SHP77 treated with DMSO at 0.1 percent for 48 hours (cell line): ENCODE results near the gene MRPL30.
"Not testable (repeated sequence)": the region's sequence is repeated elsewhere in the genome, so short reads cannot be mapped to it uniquely, and the experiment has no call there.

ENCODE experiments used
- DNase-seq: peaks from one replicate; lab custom pipeline; 2025; lab: John Stamatoyannopoulos, UW

MRPL30 gene

DNA sequence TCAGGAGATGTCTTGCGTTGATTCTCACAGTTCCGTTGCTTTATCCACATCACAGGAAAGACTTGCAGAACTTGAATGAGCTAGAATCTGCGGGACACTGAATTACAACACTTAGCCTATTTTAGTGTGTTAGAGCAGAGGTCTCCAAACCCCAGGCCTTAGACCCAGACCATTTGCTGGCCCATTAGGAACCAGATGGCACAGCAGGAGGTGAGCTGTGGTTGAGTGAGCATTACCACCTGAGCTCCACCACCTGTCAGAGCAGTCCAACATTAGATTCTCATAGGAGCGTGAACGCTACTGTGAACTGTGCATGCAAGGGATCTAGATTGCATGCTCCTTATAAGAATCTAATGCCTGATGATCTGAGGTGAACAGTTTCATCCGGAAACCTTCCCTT is 3.8 kb downstream of the MRPL30 start:
- DNase-seq = no peak

DNA sequence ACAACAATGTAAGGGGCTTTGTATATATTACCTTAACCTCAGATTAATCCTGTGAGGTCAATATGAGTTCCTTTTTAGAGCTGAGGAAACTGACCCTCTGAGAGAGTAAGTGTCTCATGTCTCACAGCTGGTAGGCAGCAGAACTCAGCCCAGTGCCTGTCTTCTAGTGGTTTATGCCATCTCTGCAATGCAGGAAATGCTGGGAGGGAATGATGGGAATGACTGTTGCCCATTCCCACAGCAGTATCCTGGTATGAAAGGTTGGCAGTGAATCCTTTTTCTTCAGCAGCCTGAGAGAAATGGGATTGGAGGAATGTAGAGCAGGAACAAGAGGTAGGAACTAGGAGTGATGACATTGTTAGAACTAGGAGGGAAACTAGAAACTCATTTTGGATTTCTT is 6.0 kb downstream of the MRPL30 start:
- DNase-seq = no peak

DNA sequence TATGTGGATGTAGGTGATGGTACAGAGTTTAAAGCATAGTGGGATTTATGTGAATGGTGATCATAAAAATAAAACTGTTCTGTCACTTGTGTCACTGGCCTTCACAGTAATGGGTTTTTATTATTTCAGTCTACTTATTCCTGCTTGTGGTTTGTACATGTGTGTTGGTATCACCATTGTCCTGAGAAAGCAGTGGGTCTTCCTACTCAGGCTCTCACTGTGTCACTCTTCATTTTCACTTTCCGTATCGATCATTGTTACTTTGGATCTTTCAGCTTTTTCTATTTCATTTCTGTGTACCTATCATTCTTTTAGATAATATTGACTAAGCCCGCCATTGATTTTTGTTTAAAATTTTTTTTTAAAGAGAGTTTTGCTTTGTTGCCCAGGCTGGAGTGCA is 7.4 kb downstream of the MRPL30 start:
- no peak for DNase-seq

DNA sequence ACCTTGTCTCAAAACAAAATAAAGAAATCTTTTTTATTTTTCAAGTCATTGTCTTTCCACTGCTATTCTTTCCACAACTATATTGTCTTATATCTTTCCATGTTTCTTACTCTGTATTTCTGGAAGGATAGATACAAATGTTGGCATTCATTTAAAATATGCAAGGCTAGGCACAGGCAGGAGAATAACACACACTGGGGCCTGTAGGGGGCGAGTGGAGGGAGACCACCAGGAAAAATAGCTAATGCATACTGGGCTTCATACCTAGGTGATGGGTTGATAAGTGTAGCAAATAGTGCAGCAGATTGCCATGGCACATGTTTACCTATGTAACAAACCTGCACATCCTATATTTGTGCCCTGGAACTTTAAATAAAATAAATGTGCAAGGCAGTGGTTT is 9.6 kb downstream of the MRPL30 start:
- DNase-seq = no peak

DNA sequence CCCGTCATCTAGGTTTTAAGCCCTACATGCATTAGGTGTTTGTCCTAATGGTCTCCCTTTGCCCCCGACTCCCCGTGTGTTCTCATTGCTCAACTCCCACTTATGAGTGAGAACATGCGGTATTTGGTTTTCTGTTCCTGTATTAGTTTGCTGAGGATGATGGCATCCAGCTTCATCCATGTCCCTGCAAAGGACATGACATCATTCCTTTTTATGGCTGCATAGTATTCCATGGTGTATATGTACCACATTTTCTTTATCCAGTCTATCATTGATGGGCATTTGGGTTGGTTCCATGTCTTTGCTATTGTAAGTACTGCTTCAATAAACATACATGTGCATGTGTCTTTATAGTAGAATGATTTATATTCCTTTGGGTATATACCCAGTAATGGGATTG is 11.4 kb downstream of the MRPL30 start:
- not testable (repeated sequence) for DNase-seq

DNA sequence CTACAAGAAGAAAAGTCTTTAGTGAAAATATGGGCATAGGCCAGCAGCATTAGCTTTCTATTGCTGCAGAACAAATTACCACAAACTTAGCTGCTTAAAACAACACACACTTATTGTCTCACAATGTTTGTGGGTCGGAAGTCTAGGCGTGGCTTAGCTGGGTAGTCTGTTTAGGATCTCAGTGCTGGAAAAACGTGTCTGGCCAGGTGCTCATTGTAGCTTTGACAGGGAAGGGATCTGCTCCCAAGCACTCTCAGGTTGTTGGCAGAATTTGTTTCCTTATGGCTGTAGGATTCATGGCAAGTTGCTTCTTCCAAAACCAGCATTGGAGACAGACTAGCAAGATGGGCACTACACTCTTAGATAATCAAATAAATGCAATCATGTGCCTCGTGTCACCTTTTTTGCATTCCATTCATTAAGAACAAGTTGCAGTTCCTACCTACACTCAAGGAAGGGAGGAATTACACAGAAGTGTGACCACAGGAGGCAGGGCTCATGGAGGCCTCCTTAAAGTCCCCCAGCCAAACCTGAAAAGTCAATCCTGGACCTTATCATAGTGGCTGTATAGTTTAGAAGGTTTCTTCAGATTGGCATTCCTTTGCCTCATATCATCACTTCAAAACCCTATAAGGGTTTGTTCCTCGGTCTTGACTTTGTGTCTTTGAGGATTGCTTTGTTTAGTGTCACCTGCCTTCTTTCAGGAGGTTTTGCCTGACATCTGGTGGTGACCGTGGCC is 17.3 kb downstream of the MRPL30 start:
- no peak for DNase-seq

DNA sequence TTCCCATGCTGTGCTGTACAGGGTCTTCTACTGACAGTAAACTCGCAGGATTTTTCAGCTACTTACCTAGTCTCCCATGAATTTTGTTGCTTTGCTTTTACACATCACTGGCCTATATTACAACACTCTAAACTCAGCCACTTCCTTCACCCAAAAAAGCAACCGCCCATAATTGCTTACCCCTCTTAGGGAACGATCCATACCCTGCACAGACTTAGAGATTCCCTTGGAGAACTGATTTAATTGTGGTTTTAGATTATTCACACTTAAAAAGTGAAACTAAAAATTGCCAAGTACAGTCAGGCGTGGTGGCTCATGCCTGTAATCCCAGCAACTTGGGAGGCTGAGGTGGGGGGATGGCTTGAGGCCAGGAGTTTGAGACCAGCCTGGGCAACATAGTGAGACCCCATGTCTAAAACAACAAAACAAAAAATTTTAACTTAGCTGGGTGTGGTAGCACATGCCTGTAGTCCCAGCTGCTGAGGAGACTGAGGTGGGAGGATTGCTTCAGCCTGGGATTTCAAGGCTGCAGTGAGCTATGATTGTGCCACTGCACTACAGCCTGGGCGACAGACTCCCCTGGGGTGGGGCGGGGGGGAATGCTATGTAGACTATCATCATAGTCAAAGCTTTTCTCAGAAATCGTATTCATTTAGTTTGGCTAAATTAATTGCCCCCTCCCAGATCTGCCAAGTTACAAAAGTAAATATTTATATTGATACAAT is 19.3 kb downstream of the MRPL30 start:
- DNase-seq = no peak

DNA sequence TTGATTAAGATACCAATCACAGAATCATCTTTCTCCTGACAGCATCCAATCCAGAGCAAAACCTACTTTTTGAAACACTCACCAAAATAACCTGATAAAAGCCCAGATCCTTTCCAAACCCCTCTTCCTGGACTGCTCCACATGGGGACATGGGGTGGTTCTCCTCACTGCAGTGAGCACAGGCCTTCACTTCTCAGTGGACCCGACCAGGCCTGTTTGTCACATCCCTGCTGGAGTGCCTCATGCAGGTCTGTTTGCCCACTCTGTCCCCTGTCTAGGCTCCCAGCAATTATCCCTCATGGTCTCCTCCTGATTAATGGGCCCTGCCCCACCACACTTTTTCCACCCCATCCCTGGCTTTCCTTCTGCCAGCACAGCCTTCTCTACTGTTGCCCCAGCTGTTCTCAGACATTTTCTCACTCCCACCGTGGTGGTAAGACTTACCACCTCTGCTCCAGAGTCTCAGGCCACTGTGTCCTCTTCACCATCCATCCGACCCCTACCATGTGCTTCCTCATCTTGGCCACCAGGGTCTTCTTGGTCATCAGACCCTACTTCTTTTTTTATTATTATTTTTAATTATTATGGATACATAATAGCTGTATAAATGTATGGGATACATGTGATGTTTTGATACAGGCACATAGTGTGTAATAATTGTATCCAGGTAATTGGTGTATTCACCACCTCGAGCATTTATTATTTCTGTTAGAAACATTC is 21.1 kb downstream of the MRPL30 start:
- no peak for DNase-seq

DNA sequence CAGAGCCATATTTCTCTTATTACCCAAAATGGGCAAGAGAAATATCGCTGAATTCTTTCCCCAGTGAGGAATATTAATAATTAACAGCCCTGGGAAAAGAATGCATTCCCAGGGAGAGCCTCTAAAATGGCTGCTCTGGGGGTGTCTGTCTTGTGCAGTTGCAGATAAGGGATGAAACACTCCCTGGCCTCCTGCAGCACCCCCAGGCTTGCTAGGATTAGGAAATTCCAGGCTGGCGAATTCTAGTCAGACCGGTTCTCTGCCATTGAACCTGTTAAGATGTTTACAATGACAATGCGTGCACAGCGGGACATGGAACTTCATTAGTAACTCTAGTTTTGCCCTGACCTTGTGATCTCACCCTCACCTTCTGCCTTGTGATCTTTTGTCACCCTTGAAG is 24.5 kb downstream of the MRPL30 start:
- DNase-seq = no peak

DNA sequence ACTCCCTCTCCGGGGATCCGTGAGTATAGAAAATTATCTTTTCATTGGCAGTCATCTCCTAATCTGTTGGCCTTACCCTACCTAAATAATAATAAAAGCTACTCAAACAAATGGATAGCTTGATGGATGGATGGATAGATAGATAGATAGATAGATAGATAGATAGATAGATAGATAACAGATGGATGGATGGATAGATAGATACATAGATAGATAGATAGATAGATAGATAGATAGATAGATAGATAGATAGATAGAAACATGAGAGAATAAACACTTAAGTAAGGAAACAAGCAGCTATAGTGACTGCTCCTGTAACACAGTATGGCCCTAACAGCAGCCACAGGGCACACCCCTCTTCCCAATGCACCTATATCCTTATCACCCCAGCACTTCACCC is 35.1 kb downstream of the MRPL30 start:
- DNase-seq = no peak

DNA sequence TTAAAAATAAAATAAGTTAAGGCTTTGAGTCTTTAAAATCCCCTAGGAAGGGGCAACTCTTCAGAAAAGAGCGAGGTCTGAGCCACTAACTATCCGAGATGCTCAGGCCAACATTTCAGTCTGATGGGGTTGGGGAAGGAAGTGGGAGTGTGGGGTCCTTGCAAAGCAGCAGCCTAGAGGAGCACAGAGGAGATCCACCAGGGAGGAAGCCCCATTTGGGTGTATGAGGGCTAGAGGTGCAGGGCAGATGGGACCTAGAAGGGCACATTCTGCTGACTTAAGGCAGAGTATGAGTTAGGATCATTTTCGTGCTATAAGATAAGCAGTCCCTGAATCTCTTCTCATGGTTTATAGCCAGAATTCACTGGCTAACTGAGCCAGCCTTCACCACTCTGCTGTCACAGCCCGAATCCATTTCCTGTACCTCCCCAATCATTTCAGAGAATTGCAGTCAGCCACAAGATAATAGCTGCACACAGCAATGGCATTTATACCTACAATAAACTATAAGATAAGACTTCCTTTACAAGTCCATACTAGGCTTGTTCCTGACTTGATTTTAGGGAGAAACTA is 37.0 kb downstream of the MRPL30 start:
- DNase-seq = no peak

DNA sequence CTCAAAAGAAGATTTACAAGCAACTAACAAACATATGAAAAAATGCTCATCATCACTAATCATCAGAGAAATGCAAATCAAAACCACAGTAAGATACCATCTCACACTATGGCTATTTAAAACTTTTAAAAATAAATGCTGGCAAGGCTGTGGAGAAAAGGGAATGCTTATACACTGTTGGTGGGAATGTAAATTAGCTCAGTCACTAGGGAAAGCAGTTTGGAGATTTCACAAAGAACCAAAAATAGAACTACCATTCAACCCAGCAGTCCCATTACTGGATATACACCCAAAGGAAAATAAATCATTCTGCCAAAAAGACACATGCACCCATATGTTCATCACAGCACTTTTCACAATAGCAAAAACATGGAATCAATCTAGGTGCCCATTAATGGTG is 52.2 kb downstream of the MRPL30 start:
- DNase-seq = not testable (repeated sequence)

DNA sequence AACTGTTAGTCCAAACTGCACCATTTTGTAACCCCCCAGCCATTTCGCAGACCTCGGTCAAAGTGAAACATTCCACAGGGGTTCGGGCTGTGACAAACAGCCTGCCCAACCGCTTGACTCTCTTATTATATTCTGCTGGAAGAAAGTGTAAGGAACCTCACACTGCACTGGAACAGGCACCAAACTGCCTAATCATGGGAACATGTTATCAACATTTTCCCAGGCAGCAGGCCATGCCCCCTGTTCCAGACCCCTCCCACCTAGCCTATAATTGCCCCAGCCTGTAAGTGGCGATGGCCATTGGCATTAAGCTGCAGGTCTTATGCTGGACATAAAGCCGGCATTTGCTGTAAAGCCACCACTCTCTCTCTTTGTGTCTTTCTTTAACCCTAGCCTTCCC is 57.6 kb downstream of the MRPL30 start:
- no peak for DNase-seq

DNA sequence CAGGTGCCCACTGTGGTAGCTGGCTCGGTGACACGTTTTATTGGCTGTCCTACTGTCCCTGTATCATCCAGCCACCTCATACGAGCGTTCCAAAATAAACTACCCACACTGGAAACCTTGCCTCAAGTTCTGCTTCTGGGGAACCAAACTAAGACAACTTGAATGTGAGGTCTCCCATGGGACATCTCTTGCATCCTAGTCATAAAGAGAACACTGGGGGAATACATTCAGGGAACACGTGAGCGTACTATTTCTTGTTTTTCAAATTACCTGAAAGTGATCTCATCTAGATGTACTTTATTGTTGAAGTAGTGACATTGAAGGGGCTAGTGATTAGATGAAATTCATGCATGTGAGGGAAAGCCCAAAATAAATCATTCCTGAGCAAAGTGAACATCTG is 59.4 kb downstream of the MRPL30 start:
- DNase-seq = no peak

DNA sequence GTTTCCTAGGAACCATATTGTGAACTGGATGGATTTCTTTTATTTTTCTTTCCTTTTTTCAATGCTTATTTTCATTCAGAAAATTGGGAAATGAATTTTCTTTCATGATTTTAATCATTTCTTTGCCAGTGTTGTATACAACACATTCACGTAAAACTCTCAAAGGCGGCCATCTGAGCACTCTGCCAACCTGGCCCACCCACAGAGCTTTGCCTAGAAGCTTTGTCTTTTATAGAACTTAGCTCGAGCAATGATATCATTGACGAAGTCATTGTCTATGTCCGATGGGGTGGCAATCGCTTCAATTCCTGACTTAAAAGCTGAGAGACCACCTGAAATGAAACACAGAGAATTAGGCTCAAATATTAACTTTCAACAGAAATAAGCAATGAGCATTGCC is 61.2 kb downstream of the MRPL30 start:
- no peak for DNase-seq
